Measurements from ENCODE around the gene FDXR. TPM values are rescaled to one million over a fixed set of nuclear protein-coding genes. Genes with fewer than 3 reads are reported as not detected.

FDXR gene
- total RNA-seq, 1 experiment from 2014 or later = 39.7 TPM

DNA sequence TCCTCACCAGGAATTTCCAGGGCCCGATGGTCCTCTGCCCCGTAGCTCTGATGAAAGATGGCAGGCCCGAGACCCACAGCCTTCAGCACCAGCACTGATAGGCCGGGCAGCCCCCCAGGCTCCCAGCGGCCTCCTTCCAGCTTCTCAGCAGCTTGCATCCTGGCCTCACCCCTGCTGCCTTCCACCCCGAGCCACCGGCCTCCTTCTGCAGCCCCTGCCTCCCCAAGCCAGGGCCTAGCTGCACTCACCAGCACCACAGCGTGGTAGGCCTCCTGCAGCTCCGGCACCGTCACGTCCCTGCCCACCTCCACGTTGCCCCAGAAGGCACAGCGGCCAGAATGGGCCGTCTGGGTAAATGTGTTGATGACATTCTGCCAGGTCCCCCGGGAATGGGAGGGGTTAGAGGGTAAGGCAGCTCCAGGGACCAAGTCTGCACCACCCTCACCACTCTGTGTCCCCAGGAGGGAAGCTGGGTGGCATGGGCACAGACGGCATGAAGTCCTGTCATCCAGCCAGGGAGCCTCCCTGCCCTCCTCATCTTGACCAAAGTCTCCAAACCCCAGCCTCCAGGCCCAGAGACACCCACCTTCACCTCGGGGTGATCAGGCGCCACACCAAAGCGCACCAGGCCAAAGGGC is 6.5 kb downstream of the FDXR start:
- H2BK20ac ChIP-seq (ENCODE audit: low read depth, low read length, poor library complexity, severe bottlenecking) = no peak overlapping the region
- Mint-ChIP-seq H3K27me3 (ENCODE audit: low read depth) (peaks cover 9% of the 10 kb centered on the region), H3K4me3 (no peak overlapping the region), H3K9me3 (no peaks in the 10 kb centered on the region), H3K36me3 (ENCODE audit: insufficient read depth in 1 of 3, low read depth in 3 of 3) (peaks cover 3 to 29% (median 25%) of the 10 kb centered on the region in 3 experiments; a peak in 4 of 7 replicates), H3K27ac (no peak overlapping the region), H3K4me1 (peaks cover 14 to 18% of the 10 kb centered on the region in 2 experiments)
- H3K4ac ChIP-seq (ENCODE audit: low read depth, low read length) = no peak overlapping the region
- no peak overlapping the region for H2BK15ac ChIP-seq (ENCODE audit: low read depth, low read length)
- H3K23ac ChIP-seq (ENCODE audit: insufficient read length, low read depth, low read length) = no peak overlapping the region
- H2AFZ ChIP-seq (ENCODE audit: low read length) = no peak overlapping the region
- H3K23me2 ChIP-seq (ENCODE audit: insufficient read length, low read depth, low read length, poor library complexity, severe bottlenecking) = peaks cover under 1% of the 10 kb centered on the region
- WGBS (ENCODE audit: extremely low coverage, insufficient read length, low lambda C conversion rate) = no CpG with 5 or more reads among the region's 19 CpGs
- no peak overlapping the region for H4K8ac ChIP-seq (replicated peaks; ENCODE audit: insufficient read length, low read depth, low read length)
- H3K27me3 ChIP-seq (ENCODE audit: insufficient read depth, low read length) = peaks cover 5% of the 10 kb centered on the region; the same call in 1 of the 2 replicates
- no peaks in the 10 kb centered on the region for H4K20me1 ChIP-seq (ENCODE audit: control insufficient read depth, insufficient read depth, insufficient read length)
- no peak overlapping the region for H3T11ph ChIP-seq (ENCODE audit: low read length)
- H3K79me1 ChIP-seq (ENCODE audit: insufficient read depth, low read depth, low read length, poor library complexity, severe bottlenecking) = no peaks in the 10 kb centered on the region
- no peaks in the 10 kb centered on the region for H3K9me3 ChIP-seq (ENCODE audit: control insufficient read depth, low read depth, low read length)
- no peak for DNase-seq
- H3K27ac ChIP-seq (ENCODE audit: insufficient read length, low read depth, low read length) = no peak overlapping the region
- no peak overlapping the region for H3K56ac ChIP-seq (ENCODE audit: insufficient read length, low read depth, low read length)
- TF ChIP-seq, protein P1, sequence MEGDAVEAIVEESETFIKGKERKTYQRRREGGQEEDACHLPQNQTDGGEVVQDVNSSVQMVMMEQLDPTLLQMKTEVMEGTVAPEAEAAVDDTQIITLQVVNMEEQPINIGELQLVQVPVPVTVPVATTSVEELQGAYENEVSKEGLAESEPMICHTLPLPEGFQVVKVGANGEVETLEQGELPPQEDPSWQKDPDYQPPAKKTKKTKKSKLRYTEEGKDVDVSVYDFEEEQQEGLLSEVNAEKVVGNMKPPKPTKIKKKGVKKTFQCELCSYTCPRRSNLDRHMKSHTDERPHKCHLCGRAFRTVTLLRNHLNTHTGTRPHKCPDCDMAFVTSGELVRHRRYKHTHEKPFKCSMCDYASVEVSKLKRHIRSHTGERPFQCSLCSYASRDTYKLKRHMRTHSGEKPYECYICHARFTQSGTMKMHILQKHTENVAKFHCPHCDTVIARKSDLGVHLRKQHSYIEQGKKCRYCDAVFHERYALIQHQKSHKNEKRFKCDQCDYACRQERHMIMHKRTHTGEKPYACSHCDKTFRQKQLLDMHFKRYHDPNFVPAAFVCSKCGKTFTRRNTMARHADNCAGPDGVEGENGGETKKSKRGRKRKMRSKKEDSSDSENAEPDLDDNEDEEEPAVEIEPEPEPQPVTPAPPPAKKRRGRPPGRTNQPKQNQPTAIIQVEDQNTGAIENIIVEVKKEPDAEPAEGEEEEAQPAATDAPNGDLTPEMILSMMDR (conservative IDR thresholded peaks at IDR 0.05) = no peak
- no peak overlapping the region for H2AK5ac ChIP-seq (ENCODE audit: insufficient read length, low read length)
- no peak overlapping the region for H2BK5ac ChIP-seq (ENCODE audit: insufficient read length, low read length)
- no peak overlapping the region for H3K4me2 ChIP-seq (ENCODE audit: insufficient read depth, insufficient read length, low read length)
- H4K91ac ChIP-seq (ENCODE audit: insufficient read length, low read depth, low read length) = no peak overlapping the region
- no peak overlapping the region for H2BK12ac ChIP-seq (ENCODE audit: insufficient read length, low read depth, low read length)
- H4K5ac ChIP-seq (ENCODE audit: insufficient read length, low read depth, low read length) = no peak overlapping the region
- no peak overlapping the region for H3K14ac ChIP-seq (ENCODE audit: insufficient read depth, low read length)
- 0 out of 2 replicates have a peak, but pooled peaks cover 4% of the 10 kb centered on the region for H3K4me1 ChIP-seq (ENCODE audit: insufficient read depth, low read length)
- no peak overlapping the region for H2BK120ac ChIP-seq (ENCODE audit: low read depth, low read length, poor library complexity, severe bottlenecking)
- no peak overlapping the region for H3K9ac ChIP-seq (ENCODE audit: extremely low read depth, insufficient read length, low read length)
- no peaks in the 10 kb centered on the region for H3K79me2 ChIP-seq (ENCODE audit: insufficient read depth, low read length)
- no peak overlapping the region for H3K18ac ChIP-seq (ENCODE audit: insufficient read length, low read depth, low read length)

Data from H9 (cell line).